H1 (cell line): ENCODE results near the gene DPEP3. TPM values are rescaled to one million over a fixed set of nuclear protein-coding genes. Genes with fewer than 3 reads are reported as not detected.

Experiments used
- EGR1 ChIP-seq: IDR thresholded peaks from 2 replicates; pipeline ENCODE4 v1.6.1; 2011; ENCODE audit warnings: low read depth, low read length, borderline replicate concordance
- polyA plus RNA-seq, 7 experiments: library from polyadenylated mRNA; depleted of rRNA in 3 of 7; stranded (reverse) in 5 of 7; unstranded in 2 of 7; fragments of >200 nt in 5 of 7; fragments of 200-250 nt in 2 of 7; gene quantifications; 1 replicate in 5 of 7; 2 replicates in 1 of 7; 4 replicates in 1 of 7; pipeline versions ENCODE4 v1.2.1 to v1.2.3, GENCODE V29; 2011 to 2013; ENCODE audit warnings: missing spikeins in 2 of 7, mixed read lengths in 2 of 7
- total RNA-seq: library from RNA; stranded (reverse); fragmentation: NEBNext Ultra II Directional; extraction: Animal tissue kit (Norgen Biotek cat#: 25700); gene quantifications from 2 replicates; pipeline ENCODE4 v1.2.1, GENCODE V29; 2021
- TF ChIP-seq, protein P1 (sequence below): fragments of 300-600 bp; sonication (generic); IDR thresholded peaks from 2 replicates; pipeline ENCODE4 v1.7.1; 2012; ENCODE audit warnings: low read length, moderate library complexity, mild to moderate bottlenecking, inconsistent platforms; ENCODE audit not compliant: insufficient replicate concordance

Gene DPEP3
- total and polyA plus RNA-seq, 2 of the 8 experiments (the other 6 are each of a cell fraction or from before 2014, with no cell fraction given): 6.5 to 9.9 TPM

DNA sequence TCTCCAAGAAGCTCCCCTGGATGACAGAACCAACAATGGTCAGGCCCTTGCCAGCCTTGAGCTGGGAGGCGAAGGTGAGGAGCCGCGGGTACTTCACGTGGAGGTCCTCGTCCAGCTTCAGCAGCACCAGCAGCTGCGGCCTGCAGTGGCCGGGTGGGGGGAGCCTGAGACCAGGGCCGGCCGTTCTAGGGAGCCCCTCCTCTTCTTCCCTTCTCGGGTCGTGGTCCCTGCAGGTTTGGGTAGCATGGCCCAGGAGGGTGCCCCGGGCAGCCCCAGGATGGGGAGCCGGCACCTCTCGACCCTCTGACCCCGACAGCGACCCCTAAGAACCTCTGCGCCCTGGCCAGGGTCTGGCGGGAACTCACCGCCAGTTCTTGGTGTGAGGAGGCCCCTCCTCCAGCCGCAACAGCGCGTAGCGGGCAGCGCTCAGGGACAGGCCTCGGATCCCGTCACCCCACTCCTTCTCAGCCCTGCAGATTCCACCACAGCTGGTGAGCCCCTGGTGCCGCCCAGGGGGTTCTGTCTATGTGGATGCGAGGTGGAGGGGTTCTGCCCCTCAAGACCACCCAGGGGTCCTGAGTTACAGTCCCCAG, 33.2 kb downstream of the DPEP3 start (continued):
- TF ChIP-seq, protein P1, sequence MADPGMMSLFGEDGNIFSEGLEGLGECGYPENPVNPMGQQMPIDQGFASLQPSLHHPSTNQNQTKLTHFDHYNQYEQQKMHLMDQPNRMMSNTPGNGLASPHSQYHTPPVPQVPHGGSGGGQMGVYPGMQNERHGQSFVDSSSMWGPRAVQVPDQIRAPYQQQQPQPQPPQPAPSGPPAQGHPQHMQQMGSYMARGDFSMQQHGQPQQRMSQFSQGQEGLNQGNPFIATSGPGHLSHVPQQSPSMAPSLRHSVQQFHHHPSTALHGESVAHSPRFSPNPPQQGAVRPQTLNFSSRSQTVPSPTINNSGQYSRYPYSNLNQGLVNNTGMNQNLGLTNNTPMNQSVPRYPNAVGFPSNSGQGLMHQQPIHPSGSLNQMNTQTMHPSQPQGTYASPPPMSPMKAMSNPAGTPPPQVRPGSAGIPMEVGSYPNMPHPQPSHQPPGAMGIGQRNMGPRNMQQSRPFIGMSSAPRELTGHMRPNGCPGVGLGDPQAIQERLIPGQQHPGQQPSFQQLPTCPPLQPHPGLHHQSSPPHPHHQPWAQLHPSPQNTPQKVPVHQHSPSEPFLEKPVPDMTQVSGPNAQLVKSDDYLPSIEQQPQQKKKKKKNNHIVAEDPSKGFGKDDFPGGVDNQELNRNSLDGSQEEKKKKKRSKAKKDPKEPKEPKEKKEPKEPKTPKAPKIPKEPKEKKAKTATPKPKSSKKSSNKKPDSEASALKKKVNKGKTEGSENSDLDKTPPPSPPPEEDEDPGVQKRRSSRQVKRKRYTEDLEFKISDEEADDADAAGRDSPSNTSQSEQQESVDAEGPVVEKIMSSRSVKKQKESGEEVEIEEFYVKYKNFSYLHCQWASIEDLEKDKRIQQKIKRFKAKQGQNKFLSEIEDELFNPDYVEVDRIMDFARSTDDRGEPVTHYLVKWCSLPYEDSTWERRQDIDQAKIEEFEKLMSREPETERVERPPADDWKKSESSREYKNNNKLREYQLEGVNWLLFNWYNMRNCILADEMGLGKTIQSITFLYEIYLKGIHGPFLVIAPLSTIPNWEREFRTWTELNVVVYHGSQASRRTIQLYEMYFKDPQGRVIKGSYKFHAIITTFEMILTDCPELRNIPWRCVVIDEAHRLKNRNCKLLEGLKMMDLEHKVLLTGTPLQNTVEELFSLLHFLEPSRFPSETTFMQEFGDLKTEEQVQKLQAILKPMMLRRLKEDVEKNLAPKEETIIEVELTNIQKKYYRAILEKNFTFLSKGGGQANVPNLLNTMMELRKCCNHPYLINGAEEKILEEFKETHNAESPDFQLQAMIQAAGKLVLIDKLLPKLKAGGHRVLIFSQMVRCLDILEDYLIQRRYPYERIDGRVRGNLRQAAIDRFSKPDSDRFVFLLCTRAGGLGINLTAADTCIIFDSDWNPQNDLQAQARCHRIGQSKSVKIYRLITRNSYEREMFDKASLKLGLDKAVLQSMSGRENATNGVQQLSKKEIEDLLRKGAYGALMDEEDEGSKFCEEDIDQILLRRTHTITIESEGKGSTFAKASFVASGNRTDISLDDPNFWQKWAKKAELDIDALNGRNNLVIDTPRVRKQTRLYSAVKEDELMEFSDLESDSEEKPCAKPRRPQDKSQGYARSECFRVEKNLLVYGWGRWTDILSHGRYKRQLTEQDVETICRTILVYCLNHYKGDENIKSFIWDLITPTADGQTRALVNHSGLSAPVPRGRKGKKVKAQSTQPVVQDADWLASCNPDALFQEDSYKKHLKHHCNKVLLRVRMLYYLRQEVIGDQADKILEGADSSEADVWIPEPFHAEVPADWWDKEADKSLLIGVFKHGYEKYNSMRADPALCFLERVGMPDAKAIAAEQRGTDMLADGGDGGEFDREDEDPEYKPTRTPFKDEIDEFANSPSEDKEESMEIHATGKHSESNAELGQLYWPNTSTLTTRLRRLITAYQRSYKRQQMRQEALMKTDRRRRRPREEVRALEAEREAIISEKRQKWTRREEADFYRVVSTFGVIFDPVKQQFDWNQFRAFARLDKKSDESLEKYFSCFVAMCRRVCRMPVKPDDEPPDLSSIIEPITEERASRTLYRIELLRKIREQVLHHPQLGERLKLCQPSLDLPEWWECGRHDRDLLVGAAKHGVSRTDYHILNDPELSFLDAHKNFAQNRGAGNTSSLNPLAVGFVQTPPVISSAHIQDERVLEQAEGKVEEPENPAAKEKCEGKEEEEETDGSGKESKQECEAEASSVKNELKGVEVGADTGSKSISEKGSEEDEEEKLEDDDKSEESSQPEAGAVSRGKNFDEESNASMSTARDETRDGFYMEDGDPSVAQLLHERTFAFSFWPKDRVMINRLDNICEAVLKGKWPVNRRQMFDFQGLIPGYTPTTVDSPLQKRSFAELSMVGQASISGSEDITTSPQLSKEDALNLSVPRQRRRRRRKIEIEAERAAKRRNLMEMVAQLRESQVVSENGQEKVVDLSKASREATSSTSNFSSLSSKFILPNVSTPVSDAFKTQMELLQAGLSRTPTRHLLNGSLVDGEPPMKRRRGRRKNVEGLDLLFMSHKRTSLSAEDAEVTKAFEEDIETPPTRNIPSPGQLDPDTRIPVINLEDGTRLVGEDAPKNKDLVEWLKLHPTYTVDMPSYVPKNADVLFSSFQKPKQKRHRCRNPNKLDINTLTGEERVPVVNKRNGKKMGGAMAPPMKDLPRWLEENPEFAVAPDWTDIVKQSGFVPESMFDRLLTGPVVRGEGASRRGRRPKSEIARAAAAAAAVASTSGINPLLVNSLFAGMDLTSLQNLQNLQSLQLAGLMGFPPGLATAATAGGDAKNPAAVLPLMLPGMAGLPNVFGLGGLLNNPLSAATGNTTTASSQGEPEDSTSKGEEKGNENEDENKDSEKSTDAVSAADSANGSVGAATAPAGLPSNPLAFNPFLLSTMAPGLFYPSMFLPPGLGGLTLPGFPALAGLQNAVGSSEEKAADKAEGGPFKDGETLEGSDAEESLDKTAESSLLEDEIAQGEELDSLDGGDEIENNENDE: no peak
- no peak for TF ChIP-seq EGR1
